B cell (primary cell): ENCODE data around the gene CHD2.

ENCODE experiments used
- EZH2 ChIP-seq: IDR thresholded peaks from 2 replicates; pipeline ENCODE4 v1.6.1; 2012; ENCODE audit warnings: borderline replicate concordance, low read depth, mild to moderate bottlenecking, moderate library complexity, low read length; ENCODE audit not compliant: insufficient read depth, poor library complexity, severe bottlenecking
- TF ChIP-seq, protein P1 (sequence below): fragments of 200-600 bp; IDR thresholded peaks from one replicate; pipeline ENCODE4 v1.8.0; 2022; ENCODE audit warnings: antibody characterized with exemption, mild to moderate bottlenecking

DNA sequence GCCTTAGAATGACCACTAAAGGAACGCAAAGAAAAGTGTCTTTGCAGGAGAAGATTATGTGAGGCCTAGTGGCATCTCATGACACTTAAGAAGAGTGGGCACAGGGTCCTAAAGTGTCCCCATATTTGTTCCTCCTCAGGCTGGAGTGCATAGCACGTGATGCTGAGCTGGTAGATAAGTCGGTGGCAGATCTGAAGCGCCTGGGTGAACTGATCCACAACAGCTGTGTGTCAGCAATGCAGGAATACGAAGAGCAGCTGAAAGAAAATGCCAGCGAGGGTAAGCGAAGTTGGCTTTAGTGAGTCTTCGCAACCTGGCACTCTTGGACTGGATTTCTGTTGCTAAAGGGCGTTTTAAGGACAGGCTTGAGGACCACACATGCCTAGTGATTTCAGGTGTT is 92.6 kb downstream of the CHD2 start:
- TF ChIP-seq, protein P1, sequence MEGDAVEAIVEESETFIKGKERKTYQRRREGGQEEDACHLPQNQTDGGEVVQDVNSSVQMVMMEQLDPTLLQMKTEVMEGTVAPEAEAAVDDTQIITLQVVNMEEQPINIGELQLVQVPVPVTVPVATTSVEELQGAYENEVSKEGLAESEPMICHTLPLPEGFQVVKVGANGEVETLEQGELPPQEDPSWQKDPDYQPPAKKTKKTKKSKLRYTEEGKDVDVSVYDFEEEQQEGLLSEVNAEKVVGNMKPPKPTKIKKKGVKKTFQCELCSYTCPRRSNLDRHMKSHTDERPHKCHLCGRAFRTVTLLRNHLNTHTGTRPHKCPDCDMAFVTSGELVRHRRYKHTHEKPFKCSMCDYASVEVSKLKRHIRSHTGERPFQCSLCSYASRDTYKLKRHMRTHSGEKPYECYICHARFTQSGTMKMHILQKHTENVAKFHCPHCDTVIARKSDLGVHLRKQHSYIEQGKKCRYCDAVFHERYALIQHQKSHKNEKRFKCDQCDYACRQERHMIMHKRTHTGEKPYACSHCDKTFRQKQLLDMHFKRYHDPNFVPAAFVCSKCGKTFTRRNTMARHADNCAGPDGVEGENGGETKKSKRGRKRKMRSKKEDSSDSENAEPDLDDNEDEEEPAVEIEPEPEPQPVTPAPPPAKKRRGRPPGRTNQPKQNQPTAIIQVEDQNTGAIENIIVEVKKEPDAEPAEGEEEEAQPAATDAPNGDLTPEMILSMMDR: no peak
- TF ChIP-seq EZH2: no peak
